WTC11 (cell line): ENCODE data around the gene C2orf66. TPM values are rescaled to one million over a fixed set of nuclear protein-coding genes. Genes with fewer than 3 reads are reported as not detected.

Source experiments
- ATAC-seq: fragments of 200-7000 bp; cut with Tn5 transposase; 2 replicates; pipeline ENCODE4 v1.10.0; 2021; ENCODE audit warnings: mild to moderate bottlenecking, moderate library complexity
- CTCF ChIA-PET: fragments of 300-600 bp; sonication (Branson Sonifier 250); formaldehyde crosslinking; loops from one replicate; lab custom pipeline; 2021; ENCODE audit warnings: antibody characterized with exemption; lab: Charles Lee
- POLR2A ChIA-PET: fragments of 350-600 bp; sonication (Branson Sonifier 250); formaldehyde crosslinking; loops from one replicate; lab custom pipeline; 2021; ENCODE audit warnings: antibody characterized with exemption; lab: Charles Lee
- DNase-seq: peaks from one replicate; pipeline ENCODE4 v3.0.0; 2021; ENCODE audit warnings: low spot score
- H3K27ac Mint-ChIP-seq: 2 replicates; pipeline ENCODE4 v1.8.0; 2021; ENCODE audit warnings: mixed read lengths
- H3K27me3 Mint-ChIP-seq: 2 replicates; pipeline ENCODE4 v1.8.0; 2021; ENCODE audit warnings: low read depth, mild to moderate bottlenecking, moderate library complexity, mixed read lengths
- H3K36me3 Mint-ChIP-seq: 2 replicates; pipeline ENCODE4 v1.8.0; 2021; ENCODE audit warnings: mixed read lengths
- H3K4me1 Mint-ChIP-seq: 2 replicates; pipeline ENCODE4 v1.8.0; 2022; ENCODE audit warnings: mixed read lengths
- H3K4me3 Mint-ChIP-seq: 2 replicates; pipeline ENCODE4 v1.8.0; 2021; ENCODE audit warnings: mild to moderate bottlenecking, moderate library complexity, mixed read lengths
- H3K9me3 Mint-ChIP-seq: 2 replicates; pipeline ENCODE4 v1.8.0; 2021; ENCODE audit warnings: mixed read lengths
- ATF3 ChIP-seq: sonication (generic); formaldehyde crosslinking; conservative IDR thresholded peaks from 2 replicates; pipeline ENCODE4 v1.8.1; 2022; ENCODE audit warnings: mild to moderate bottlenecking, missing genetic modification reagents
- CTCF ChIP-seq: fragments of 200-600 bp; IDR thresholded peaks from 2 replicates; pipeline ENCODE4 v1.8.0; 2022; ENCODE audit warnings: antibody characterized with exemption
- E2F1 ChIP-seq: sonication (generic); formaldehyde crosslinking; IDR thresholded peaks from 2 replicates; pipeline ENCODE4 v1.8.0; 2022; ENCODE audit warnings: mild to moderate bottlenecking, missing genetic modification reagents
- E2F5 ChIP-seq: sonication (generic); formaldehyde crosslinking; IDR thresholded peaks from 2 replicates; pipeline ENCODE4 v1.8.1; 2022; ENCODE audit warnings: mild to moderate bottlenecking, moderate library complexity, missing genetic modification reagents
- FOXJ3 ChIP-seq: sonication (generic); formaldehyde crosslinking; IDR thresholded peaks from 2 replicates; pipeline ENCODE4 v1.9.0; 2021; ENCODE audit warnings: missing genetic modification reagents, mild to moderate bottlenecking, borderline replicate concordance
- FOXP4 ChIP-seq: sonication (generic); formaldehyde crosslinking; IDR thresholded peaks from 2 replicates; pipeline ENCODE4 v1.8.0; 2022; ENCODE audit warnings: mild to moderate bottlenecking, missing genetic modification reagents
- GRHL2 ChIP-seq: fragments of 250-450 bp; sonication (Bioruptor Pico); IDR thresholded peaks from 2 replicates; pipeline ENCODE4 v1.8.0; 2022; ENCODE audit warnings: mild to moderate bottlenecking, moderate library complexity; ENCODE audit not compliant: insufficient replicate concordance, severe bottlenecking
- GTF2I ChIP-seq: fragments of 250-450 bp; sonication (Bioruptor Pico); conservative IDR thresholded peaks from 2 replicates; pipeline ENCODE4 v1.4.0; 2021; ENCODE audit warnings: mild to moderate bottlenecking
- IRF2 ChIP-seq: sonication (generic); formaldehyde crosslinking; IDR thresholded peaks from 2 replicates; pipeline ENCODE4 v1.8.0; 2022; ENCODE audit warnings: low read depth, missing genetic modification reagents, borderline replicate concordance
- MXD4 ChIP-seq: fragments of 250-450 bp; sonication (Bioruptor Pico); IDR thresholded peaks from 2 replicates; pipeline ENCODE4 v1.8.0; 2021; ENCODE audit warnings: mild to moderate bottlenecking, moderate library complexity, borderline replicate concordance
- RORB ChIP-seq: fragments of 250-450 bp; sonication (Bioruptor Pico); IDR thresholded peaks from 2 replicates; pipeline ENCODE4 v1.9.0; 2021; ENCODE audit warnings: mild to moderate bottlenecking
- SMAD3 ChIP-seq: sonication (generic); formaldehyde crosslinking; IDR thresholded peaks from 2 replicates; pipeline ENCODE4 v1.8.0; 2022; ENCODE audit warnings: missing genetic modification reagents, mild to moderate bottlenecking, borderline replicate concordance
- SMAD4 ChIP-seq: sonication (generic); formaldehyde crosslinking; IDR thresholded peaks from 2 replicates; pipeline ENCODE4 v1.8.0; 2022; ENCODE audit warnings: mild to moderate bottlenecking, missing genetic modification reagents
- TEAD4 ChIP-seq: sonication (generic); formaldehyde crosslinking; IDR thresholded peaks from 2 replicates; pipeline ENCODE4 v1.8.0; 2022; ENCODE audit warnings: mild to moderate bottlenecking, missing genetic modification reagents
- ZBTB21 ChIP-seq: sonication (generic); formaldehyde crosslinking; IDR thresholded peaks from 2 replicates; pipeline ENCODE4 v1.8.1; 2023; ENCODE audit warnings: mild to moderate bottlenecking, missing genetic modification reagents, borderline replicate concordance
- ZNF121 ChIP-seq: sonication (generic); formaldehyde crosslinking; IDR thresholded peaks from 2 replicates; pipeline ENCODE4 v1.8.0; 2023; ENCODE audit warnings: missing genetic modification reagents
- ZNF219 ChIP-seq: sonication (generic); formaldehyde crosslinking; IDR thresholded peaks from 2 replicates; pipeline ENCODE4 v1.8.0; 2023; ENCODE audit warnings: missing genetic modification reagents, mild to moderate bottlenecking, borderline replicate concordance
- ZNF423 ChIP-seq: fragments of 250-450 bp; sonication (Bioruptor Pico); IDR thresholded peaks from 2 replicates; pipeline ENCODE4 v2.1.2; 2022; ENCODE audit warnings: mild to moderate bottlenecking, moderate library complexity
- ZNF532 ChIP-seq: fragments of 250-450 bp; sonication (Bioruptor Pico); IDR thresholded peaks from 2 replicates; pipeline ENCODE4 v1.9.0; 2021; ENCODE audit warnings: mild to moderate bottlenecking, borderline replicate concordance
- total RNA-seq: library from RNA; stranded (reverse); gene quantifications from 3 replicates; pipeline ENCODE4 v1.2.3, GENCODE V29; 2021
- TF ChIP-seq, protein P1 (sequence below): fragments of 250-450 bp; sonication (Bioruptor Pico); IDR thresholded peaks from 2 replicates; pipeline ENCODE4 v1.8.0; 2021; ENCODE audit warnings: mild to moderate bottlenecking
- TF ChIP-seq, protein P2 (sequence below): fragments of 250-450 bp; sonication (Bioruptor Pico); IDR thresholded peaks from 2 replicates; pipeline ENCODE4 v1.9.0; 2021; ENCODE audit warnings: moderate library complexity, mild to moderate bottlenecking, inconsistent platforms, borderline replicate concordance

C2orf66 gene
- total RNA-seq, 1 experiment from 2014 or later = not detected

GRCh38 chr2:196783431-196784094 lies 25.6 kb downstream of the C2orf66 start (continued):
- TF ChIP-seq RORB (CRISPR knock-in tag) = no peak
- TF ChIP-seq SMAD4 = no peak
- no peak for TF ChIP-seq TEAD4 (CRISPR knock-in tag)
- no peak for TF ChIP-seq ZNF121 (CRISPR knock-in tag)
- no peak for TF ChIP-seq GTF2I (CRISPR knock-in tag)
- TF ChIP-seq FOXP4 (CRISPR knock-in tag) = no peak
- no peak for TF ChIP-seq ZNF219

DNA sequence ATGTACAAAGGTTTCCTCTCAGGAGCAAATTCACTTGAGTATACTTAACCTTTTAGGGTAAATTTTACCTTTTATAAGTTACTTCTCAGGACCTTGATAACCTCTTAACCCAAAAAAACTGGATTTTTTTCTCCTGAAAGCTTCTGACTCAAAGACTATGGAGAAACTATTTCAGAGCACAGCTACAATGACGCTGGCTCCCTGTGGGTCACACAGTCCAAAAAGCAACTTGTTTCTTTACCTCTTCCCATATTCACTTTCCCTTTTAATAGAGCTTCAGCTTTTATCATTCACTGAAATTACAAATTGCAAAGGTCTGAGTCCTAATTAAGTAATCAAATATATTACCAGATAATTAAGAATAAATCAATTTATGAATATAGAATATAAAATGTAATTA lies 42.1 kb downstream of the C2orf66 start:
- no peak for DNase-seq
- Mint-ChIP-seq H3K4me3 (no peak overlapping the region), H3K36me3 (peaks cover 42% of the 10 kb centered on the region), H3K27ac (no peak overlapping the region), H3K9me3 (no peaks in the 10 kb centered on the region), H3K4me1 (no peaks in the 10 kb centered on the region), H3K27me3 (no peaks in the 10 kb centered on the region)
- no peak for ATAC-seq
- ChIA-PET POLR2A (no interaction called here), CTCF (interaction anchor here (2.0 kb wide), 1 partner anchor 16 kb away, joined by 11 read pairs; no protein-coding TSS in a partner anchor)
- TF ChIP-seq GRHL2 (CRISPR knock-in tag) (no peak), ZBTB21 (CRISPR knock-in tag) (no peak), CTCF (no peak), ZNF423 (CRISPR knock-in tag) (no peak), MXD4 (CRISPR knock-in tag) (no peak), E2F1 (CRISPR knock-in tag) (no peak), E2F5 (CRISPR knock-in tag) (no peak), ZNF532 (CRISPR knock-in tag) (no peak), FOXJ3 (CRISPR knock-in tag) (no peak), ATF3 (CRISPR knock-in tag) (no peak), SMAD3 (CRISPR knock-in tag) (no peak), IRF2 (no peak)
- TF ChIP-seq, protein P1, sequence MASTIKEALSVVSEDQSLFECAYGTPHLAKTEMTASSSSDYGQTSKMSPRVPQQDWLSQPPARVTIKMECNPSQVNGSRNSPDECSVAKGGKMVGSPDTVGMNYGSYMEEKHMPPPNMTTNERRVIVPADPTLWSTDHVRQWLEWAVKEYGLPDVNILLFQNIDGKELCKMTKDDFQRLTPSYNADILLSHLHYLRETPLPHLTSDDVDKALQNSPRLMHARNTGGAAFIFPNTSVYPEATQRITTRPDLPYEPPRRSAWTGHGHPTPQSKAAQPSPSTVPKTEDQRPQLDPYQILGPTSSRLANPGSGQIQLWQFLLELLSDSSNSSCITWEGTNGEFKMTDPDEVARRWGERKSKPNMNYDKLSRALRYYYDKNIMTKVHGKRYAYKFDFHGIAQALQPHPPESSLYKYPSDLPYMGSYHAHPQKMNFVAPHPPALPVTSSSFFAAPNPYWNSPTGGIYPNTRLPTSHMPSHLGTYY (CRISPR knock-in tag) = no peak
- TF ChIP-seq, protein P2, sequence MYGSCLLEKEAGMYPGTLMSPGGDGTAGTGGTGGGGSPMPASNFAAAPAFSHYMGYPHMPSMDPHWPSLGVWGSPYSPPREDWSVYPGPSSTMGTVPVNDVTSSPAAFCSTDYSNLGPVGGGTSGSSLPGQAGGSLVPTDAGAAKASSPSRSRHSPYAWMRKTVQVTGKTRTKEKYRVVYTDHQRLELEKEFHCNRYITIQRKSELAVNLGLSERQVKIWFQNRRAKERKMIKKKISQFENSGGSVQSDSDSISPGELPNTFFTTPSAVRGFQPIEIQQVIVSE = no peak
